Measurements from ENCODE around the gene KLHDC4.
"Not testable (repeated sequence)": the region's sequence is repeated elsewhere in the genome, so short reads cannot be mapped to it uniquely, and the experiment has no call there.

The KLHDC4 gene

DNA sequence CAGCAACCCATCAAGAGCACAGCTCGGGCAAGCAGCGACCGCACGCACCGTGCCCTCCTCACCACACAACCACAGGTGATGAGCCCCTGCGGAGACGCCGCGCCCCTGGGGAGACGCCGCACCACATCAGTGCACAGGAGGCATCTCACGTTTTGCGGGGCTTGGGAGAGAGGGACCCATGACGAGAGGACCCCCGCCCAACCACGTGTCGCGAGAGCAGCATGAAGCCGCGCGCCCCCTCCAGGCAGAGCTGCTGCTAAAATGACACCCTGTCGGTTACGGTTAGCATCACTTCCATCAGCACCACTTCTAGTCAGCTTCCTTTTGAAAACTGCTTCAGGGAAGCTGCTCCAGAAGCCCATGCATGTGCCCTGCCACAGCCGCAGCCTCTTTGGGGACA, 45.3 kb downstream of the KLHDC4 start:
- Mint-ChIP-seq H3K9me3 (no peaks in the 10 kb centered on the region), H3K4me3 (no peak overlapping the region), H3K4me1 (peaks cover 13% of the 10 kb centered on the region), H3K27me3 (no peaks in the 10 kb centered on the region), H3K27ac (no peak overlapping the region)
- DNase-seq (no peak), ATAC-seq (no peak)

GRCh38 chr16:87718831-87719230, 47.0 kb downstream of the KLHDC4 start:
- DNase-seq, H3K27ac Mint-ChIP-seq, H3K4me3 Mint-ChIP-seq, ATAC-seq, H3K9me3 Mint-ChIP-seq, H3K27me3 Mint-ChIP-seq: not testable (repeated sequence)
- peaks cover 20% of the 10 kb centered on the region for H3K4me1 Mint-ChIP-seq

- DNase-seq (no peak), ATAC-seq (no peak)
- H3K4me3 Mint-ChIP-seq = no peak overlapping the region
- no peaks in the 10 kb centered on the region for H3K27me3 Mint-ChIP-seq
- no peak overlapping the region for H3K27ac Mint-ChIP-seq
- H3K4me1 Mint-ChIP-seq = peaks cover 31% of the 10 kb centered on the region
- H3K9me3 Mint-ChIP-seq = no peaks in the 10 kb centered on the region
Observed at GRCh38 chr16:87715658-87716057, 50.1 kb downstream of the KLHDC4 start.

GRCh38 chr16:87715231-87715630, 50.6 kb downstream of the KLHDC4 start:
- DNase-seq (no peak), ATAC-seq (no peak)
- Mint-ChIP-seq H3K9me3 (no peaks in the 10 kb centered on the region), H3K4me3 (no peak overlapping the region), H3K27me3 (no peaks in the 10 kb centered on the region), H3K27ac (peak overlapping the region; percentile 30 to 83), H3K4me1 (peaks cover 31% of the 10 kb centered on the region)

DNA sequence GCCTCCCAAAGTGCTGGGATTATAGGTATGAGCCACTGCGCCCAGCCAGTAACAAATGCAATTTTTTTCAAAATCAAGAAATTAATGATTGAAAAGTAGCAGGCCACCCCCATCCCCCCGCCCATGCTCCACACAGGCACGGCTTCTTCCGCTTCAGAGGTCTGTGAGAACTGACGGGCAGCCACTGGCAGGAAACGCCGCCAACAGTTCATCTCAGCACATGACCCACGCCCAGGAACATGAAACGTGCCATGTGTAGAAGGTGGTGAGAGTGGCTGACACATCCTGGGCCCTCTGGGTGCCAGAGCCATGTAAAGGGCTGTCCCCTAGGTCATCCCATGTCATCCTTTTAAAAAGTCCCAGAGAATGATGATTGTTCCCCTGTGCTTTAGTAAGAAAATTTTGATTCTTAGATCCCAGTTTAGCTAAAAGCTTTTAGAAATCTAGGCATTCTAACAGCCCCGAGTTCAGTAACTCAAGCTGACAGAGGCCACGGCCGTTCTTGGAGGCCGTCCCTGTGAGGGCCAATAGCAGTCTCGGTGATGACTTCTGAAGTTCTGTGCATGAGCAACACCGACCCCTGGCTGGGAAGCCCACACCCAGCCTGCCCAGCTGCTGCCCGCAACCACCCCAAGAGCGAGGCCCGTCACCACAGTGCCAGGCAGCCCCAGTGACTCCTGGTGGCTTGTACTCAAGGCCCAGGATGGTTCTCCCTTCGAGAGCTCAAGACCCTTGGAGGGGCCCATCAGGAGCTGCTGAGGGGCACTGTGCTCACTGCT, 52.1 kb downstream of the KLHDC4 start:
- peak overlapping the region in 1 of 2 donors; percentile 27 for H3K27ac Mint-ChIP-seq
- H3K27me3 Mint-ChIP-seq = no peaks in the 10 kb centered on the region
- ATAC-seq (peak; percentile 87), DNase-seq (peak; percentile 31 to 47)
- H3K4me3 Mint-ChIP-seq = no peak overlapping the region
- peaks cover 31% of the 10 kb centered on the region for H3K4me1 Mint-ChIP-seq
- H3K9me3 Mint-ChIP-seq = no peaks in the 10 kb centered on the region

DNA sequence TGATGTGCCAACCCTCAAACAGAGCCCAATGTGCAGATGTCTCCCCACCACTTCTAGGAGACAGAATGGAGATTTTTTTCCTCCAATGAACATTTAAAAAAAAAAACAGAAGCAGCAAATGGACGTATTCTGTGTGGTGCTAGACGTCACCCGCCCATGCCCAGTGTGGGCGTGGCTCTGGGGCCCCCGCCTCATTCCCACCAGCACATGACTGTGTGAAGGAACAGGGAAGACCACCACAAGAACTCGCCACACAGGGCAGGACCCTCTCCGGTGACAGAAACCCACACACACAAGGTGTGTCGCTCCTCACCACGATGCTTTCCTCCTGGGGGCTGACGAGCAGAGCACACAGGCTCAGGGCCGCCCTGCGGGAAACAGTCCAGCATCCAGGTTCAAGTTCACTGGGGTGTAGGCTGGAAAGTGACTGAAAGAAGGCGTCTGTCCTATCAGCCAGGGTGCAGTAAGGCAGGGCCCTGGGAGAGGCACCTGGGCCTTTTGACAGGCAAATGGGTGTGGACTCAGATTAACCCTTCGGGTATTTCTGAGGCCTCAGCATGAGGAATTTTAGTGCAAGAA, 53.5 kb downstream of the KLHDC4 start:
- Mint-ChIP-seq H3K4me3 (no peak overlapping the region), H3K4me1 (peaks cover 31% of the 10 kb centered on the region), H3K27ac (peak overlapping the region in 1 of 2 donors; percentile 63), H3K27me3 (no peaks in the 10 kb centered on the region), H3K9me3 (no peaks in the 10 kb centered on the region)
- DNase-seq = no peak
- no peak for ATAC-seq

GRCh38 chr16:87710887-87711286, 54.9 kb downstream of the KLHDC4 start:
- Mint-ChIP-seq H3K27me3 (no peaks in the 10 kb centered on the region), H3K9me3 (no peaks in the 10 kb centered on the region), H3K4me1 (peaks cover 31% of the 10 kb centered on the region), H3K4me3 (no peak overlapping the region), H3K27ac (no peak overlapping the region)
- DNase-seq (no peak), ATAC-seq (no peak)

DNA sequence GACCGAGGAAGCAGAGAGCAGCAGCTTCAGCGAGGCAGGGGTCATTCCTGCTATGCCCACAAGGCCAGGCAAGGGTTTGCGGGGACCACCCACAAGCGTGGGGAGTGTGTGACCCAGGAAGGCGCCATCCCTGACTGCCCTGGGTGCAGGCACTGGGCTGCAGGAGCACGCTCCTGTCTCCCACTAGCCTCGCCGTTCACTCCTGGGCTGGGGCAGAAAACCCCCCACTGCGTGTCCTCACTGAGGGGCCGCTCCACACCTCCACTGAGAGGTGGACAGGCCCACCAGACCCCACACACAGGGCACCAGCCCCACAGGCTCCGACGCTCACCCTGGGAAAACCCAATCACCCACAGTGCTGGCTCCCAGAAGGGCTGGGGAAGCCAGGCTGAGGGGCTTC, 56.1 kb downstream of the KLHDC4 start:
- Mint-ChIP-seq H3K4me1 (peaks cover 22% of the 10 kb centered on the region), H3K9me3 (no peaks in the 10 kb centered on the region), H3K27me3 (no peaks in the 10 kb centered on the region), H3K4me3 (no peak overlapping the region), H3K27ac (no peak overlapping the region)
- ATAC-seq (no peak), DNase-seq (no peak)

DNA sequence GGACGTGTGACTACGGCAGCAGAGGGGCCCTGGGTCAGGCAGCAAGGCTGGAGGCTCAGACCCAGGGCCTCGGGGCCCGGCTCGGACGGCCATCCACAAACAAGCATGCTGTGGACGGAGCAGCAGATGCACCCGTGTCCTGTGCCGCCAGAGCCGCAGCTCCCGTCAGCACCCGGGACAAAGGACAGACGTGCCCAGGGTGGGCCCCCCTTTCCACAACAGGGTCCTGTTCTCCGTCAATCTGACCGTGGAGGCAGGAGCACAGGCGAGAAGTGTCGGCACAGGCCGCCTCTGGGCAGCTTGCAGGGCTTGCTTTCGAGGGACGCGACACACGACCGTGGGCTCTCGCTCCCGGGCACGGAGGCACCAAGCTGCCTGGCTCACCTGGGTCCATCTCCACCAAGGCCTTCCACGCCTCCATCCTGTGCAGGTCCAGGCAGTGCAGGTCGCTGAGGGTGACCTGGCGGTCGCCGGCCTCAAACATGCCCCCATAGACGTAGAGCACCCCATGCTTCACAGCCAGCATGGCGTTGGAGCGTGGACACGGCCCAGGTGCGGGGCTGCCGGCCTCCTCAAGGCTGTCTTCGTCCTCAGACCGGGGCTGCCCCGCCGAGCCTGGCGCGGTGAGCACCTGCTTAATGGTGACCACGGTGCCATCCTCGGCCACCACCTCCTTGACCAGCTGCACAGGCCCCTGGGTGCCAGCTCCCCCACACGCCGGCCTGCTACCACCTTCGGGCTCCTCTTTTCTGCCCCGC, 56.7 kb downstream of the KLHDC4 start:
- Mint-ChIP-seq H3K27ac (peak overlapping the region in 1 of 2 donors; percentile 57), H3K4me1 (peaks cover 21% of the 10 kb centered on the region), H3K4me3 (no peak overlapping the region), H3K27me3 (no peaks in the 10 kb centered on the region), H3K9me3 (no peaks in the 10 kb centered on the region)
- DNase-seq (no peak), ATAC-seq (no peak)

DNA sequence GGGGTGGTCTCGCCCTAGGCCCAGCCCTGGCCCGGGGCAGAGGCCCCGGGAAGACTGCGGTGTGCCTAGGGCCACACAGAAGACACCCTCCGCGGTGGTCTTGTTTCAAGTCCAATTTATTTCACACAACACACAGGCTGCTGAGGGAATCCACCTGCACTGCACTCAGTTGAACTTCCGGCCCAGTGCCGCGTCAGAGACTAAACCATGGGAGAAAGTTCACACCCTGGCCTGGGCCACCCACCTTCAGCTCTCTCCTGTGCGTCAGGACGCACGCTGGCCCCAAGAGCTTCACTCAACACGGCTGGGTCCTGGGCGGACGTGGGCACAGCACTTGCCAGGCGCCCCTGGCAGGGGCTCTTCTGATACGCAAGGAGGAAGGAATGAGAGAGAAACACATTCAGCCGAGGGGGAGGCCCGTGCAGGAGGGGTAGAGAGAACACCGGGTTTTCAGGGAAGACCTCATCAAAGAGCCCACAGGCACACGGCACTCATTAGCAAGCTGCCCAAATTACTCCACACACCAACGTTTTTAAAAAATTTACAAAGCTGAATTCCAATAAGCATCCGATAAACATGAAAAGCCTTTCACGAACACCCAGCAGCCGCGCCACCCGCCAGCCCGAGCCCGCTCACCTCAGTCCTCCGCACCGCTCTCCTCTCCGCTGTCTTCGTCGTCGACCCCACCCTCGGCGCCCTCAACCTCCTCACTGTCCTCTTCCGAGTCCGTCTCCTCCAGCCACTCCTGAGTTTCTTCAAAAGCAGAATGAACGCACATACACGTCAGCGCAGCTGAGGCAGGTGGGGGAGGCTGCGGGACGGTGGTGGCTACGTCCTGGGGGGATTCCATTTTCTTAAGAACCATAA, 57.8 kb downstream of the KLHDC4 start:
- no peak for ATAC-seq
- no peak for DNase-seq
- Mint-ChIP-seq H3K9me3 (no peaks in the 10 kb centered on the region), H3K27ac (peak overlapping the region in 1 of 2 donors; percentile 52), H3K27me3 (no peaks in the 10 kb centered on the region), H3K4me3 (no peak overlapping the region), H3K4me1 (peaks cover 21% of the 10 kb centered on the region)

- Mint-ChIP-seq H3K9me3 (no peaks in the 10 kb centered on the region), H3K27me3 (no peaks in the 10 kb centered on the region), H3K4me3 (no peak overlapping the region), H3K27ac (no peak overlapping the region), H3K4me1 (peaks cover 27% of the 10 kb centered on the region)
- ATAC-seq (no peak), DNase-seq (no peak)
Observed at GRCh38 chr16:87707097-87707496, 58.7 kb downstream of the KLHDC4 start.

DNA sequence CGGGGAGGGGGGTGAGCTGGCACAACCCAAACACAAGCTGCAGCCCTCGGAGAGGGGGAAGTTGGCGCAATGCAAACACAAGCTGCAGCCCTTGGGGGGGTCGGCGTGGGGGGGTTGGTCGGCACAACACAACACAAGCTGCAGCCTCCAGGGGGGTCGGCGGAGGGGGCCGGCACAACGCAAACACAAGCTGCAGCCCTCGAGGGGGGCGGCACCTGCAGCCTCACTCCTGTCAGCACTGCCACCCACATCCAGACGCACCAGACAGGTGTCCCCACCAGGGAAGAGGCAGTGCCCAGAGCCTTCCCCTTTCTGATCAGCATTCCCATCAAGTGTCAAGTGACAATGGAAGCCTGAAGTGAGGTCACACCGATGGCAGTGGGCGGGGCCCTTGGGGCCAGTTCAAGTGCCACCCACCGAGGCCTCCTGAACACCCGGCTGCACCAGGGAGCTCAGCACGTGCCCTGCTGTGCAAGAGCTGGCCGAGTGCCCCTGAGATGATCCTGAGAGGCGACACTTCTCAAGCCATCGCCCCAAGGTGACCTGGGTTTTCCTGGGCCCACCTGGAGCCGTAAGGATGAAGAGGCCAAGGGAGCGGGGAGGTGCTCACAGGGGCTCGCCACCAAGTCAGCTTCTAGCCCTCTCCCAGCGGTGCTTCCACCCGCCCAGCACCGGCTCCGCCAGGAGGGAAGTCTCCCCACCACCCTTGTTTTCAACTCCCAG, 59.3 kb downstream of the KLHDC4 start:
- Mint-ChIP-seq H3K4me1 (peaks cover 34% of the 10 kb centered on the region), H3K4me3 (no peak overlapping the region), H3K27ac (peak overlapping the region in 1 of 2 donors; percentile 67), H3K9me3 (no peaks in the 10 kb centered on the region), H3K27me3 (no peaks in the 10 kb centered on the region)
- ATAC-seq = no peak
- no peak for DNase-seq

DNA sequence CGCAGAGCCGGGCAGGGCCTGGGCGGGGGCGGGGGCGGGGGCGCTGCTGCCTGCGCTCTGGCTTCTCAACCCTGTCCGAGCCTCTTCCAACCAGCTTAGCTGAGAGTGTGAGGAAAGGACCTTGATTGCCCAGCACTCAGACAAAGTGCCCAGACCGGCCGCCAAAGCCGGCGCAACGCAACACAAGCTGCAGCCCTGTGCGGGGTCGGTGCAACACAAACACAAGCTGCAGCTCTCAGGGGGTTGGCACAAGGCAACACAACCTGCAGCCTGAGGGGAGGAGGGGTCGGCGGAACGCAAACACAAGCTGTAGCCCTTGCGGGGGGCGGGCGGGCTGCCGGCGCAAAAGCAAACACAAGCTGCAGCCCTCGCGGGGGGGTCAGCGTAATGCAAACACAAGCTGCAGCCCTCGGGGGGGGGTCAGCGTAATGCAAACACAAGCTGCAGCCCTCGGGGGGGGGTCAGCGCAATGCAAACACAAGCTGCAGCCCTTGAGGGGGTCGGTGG, 60.0 kb downstream of the KLHDC4 start:
- no peak for DNase-seq

GRCh38 chr16:87704754-87705353, 60.9 kb downstream of the KLHDC4 start:
- no peaks in the 10 kb centered on the region for H3K9me3 Mint-ChIP-seq
- H3K4me1 Mint-ChIP-seq = peaks cover 42% of the 10 kb centered on the region
- DNase-seq = no peak
- H3K27ac Mint-ChIP-seq = peak overlapping the region in 1 of 2 donors; percentile 42
- H3K4me3 Mint-ChIP-seq = no peak overlapping the region
- ATAC-seq = no peak
- H3K27me3 Mint-ChIP-seq = no peaks in the 10 kb centered on the region

More for the DNA sequence above, 60.0 kb downstream of the KLHDC4 start:
- ATAC-seq = no peak
- no peaks in the 10 kb centered on the region for H3K9me3 Mint-ChIP-seq
- H3K4me1 Mint-ChIP-seq = peaks cover 40% of the 10 kb centered on the region
- no peaks in the 10 kb centered on the region for H3K27me3 Mint-ChIP-seq
- H3K4me3 Mint-ChIP-seq = no peak overlapping the region
- H3K27ac Mint-ChIP-seq = no peak overlapping the region

Measured in stimulated activated naive CD8-positive, alpha-beta T cell treated with anti-CD3 and anti-CD28 coated beads, Interleukin-15, amount 100 ng/mL, for 72 hours (primary cell).